Endothelial cell (in vitro differentiated cells): Measurements from ENCODE around the gene POC1A. TPM values are rescaled to one million over a fixed set of nuclear protein-coding genes. Genes with fewer than 3 reads are reported as not detected.

Experiments used
- DNase-seq: peaks from one replicate; pipeline ENCODE4 v3.0.0; 2021; ENCODE audit warnings: low spot score
- H3K27ac Mint-ChIP-seq: one replicate; pipeline ENCODE4 v1.8.0; 2021; ENCODE audit warnings: mixed read lengths, inconsistent platforms; ENCODE audit not compliant: unreplicated experiment
- H3K27me3 Mint-ChIP-seq: one replicate; pipeline ENCODE4 v1.8.0; 2021; ENCODE audit warnings: mild to moderate bottlenecking, moderate library complexity, mixed read lengths, inconsistent platforms; ENCODE audit not compliant: unreplicated experiment
- H3K36me3 Mint-ChIP-seq: one replicate; pipeline ENCODE4 v1.8.0; 2021; ENCODE audit warnings: mild to moderate bottlenecking, low read depth, mixed read lengths, inconsistent platforms; ENCODE audit not compliant: unreplicated experiment
- H3K4me1 Mint-ChIP-seq: one replicate; pipeline ENCODE4 v1.8.0; 2021; ENCODE audit warnings: mild to moderate bottlenecking, mixed read lengths, inconsistent platforms; ENCODE audit not compliant: unreplicated experiment
- H3K4me3 Mint-ChIP-seq: one replicate; pipeline ENCODE4 v1.8.0; 2021; ENCODE audit warnings: mild to moderate bottlenecking, mixed read lengths, inconsistent platforms; ENCODE audit not compliant: unreplicated experiment
- H3K9me3 Mint-ChIP-seq: one replicate; pipeline ENCODE4 v1.8.0; 2021; ENCODE audit warnings: mixed read lengths, inconsistent platforms; ENCODE audit not compliant: unreplicated experiment
- CTCF ChIP-seq: fragments of 200-600 bp; sonication (generic); IDR thresholded peaks from one replicate; pipeline ENCODE4 v1.5.0; 2021; ENCODE audit warnings: antibody characterized with exemption; ENCODE audit not compliant: unreplicated experiment
- total RNA-seq: library from RNA; stranded (reverse); fragmentation: NEBNext Ultra II Directional; extraction: Animal tissue kit (Norgen Biotek cat#: 25700); gene quantifications from one replicate; pipeline ENCODE4 v1.2.1, GENCODE V29; 2021; ENCODE audit not compliant: unreplicated experiment

POC1A gene
- total RNA-seq, 1 donor from 2014 or later, result 7.5 TPM

- no peak overlapping the region for H3K27ac Mint-ChIP-seq
- no peak overlapping the region for H3K4me3 Mint-ChIP-seq
- H3K27me3 Mint-ChIP-seq, result no peaks in the 10 kb centered on the region
- no peak for DNase-seq
- no peaks in the 10 kb centered on the region for H3K9me3 Mint-ChIP-seq
- TF ChIP-seq CTCF, result no peak
- no peaks in the 10 kb centered on the region for H3K4me1 Mint-ChIP-seq
- H3K36me3 Mint-ChIP-seq, result peaks cover 3% of the 10 kb centered on the region
Measured at GRCh38 chr3:52190294-52191074, 36.3 kb upstream of the POC1A start.

DNA sequence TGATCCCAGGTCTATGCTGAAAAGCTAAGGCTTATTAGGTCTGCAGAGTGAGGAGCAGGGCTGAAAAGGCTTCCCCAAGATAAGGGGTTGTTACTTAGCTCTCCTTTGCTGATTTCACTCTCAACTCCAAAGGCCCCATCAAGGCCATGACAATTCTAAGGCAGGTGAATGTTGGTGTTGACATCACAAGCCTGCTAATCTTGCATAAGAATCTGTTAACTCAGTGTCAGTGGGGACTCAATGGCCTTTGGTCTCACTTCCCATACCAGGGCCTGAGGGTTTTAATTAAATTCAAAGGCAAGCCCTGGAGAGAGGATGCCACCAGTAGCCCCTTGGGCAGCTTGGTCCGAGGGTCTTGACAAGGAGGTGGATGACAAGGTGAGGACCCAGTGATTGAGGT lies 34.3 kb upstream of the POC1A start:
- Mint-ChIP-seq H3K27ac (no peak overlapping the region), H3K4me1 (no peaks in the 10 kb centered on the region), H3K36me3 (peaks cover 4% of the 10 kb centered on the region), H3K9me3 (no peaks in the 10 kb centered on the region), H3K4me3 (no peak overlapping the region), H3K27me3 (peaks cover 2% of the 10 kb centered on the region)
- no peak for DNase-seq
- no peak for TF ChIP-seq CTCF

- Mint-ChIP-seq H3K36me3 (peaks cover 4% of the 10 kb centered on the region), H3K27me3 (peaks cover 2% of the 10 kb centered on the region), H3K4me3 (no peak overlapping the region), H3K4me1 (no peaks in the 10 kb centered on the region), H3K9me3 (no peaks in the 10 kb centered on the region), H3K27ac (no peak overlapping the region)
- no peak for DNase-seq
- TF ChIP-seq CTCF, result no peak
Measured at GRCh38 chr3:52186729-52187128, 32.5 kb upstream of the POC1A start.

DNA sequence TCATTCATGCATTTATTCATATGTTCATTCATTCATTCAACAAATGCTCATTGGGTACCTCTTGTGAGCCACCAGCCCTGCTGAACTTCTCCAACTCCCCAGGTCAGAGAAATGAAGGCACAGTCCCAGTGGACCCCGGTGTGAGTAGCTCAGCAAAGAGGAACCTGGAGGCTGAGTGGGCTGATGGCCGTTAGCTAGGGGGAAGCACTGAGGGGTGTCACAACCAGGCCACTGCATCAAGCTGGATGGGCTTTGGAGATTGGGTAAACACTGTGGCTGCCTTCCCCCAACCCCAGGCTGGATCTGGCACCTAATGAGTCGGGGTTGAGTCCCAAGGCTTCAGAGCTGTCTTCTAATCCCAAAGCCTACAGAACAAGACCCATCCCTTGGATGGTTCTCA lies 31.6 kb upstream of the POC1A start:
- no peaks in the 10 kb centered on the region for H3K9me3 Mint-ChIP-seq
- H3K36me3 Mint-ChIP-seq, result peaks cover 4% of the 10 kb centered on the region
- no peaks in the 10 kb centered on the region for H3K4me1 Mint-ChIP-seq
- no peak overlapping the region for H3K27ac Mint-ChIP-seq
- H3K27me3 Mint-ChIP-seq, result peaks cover 2% of the 10 kb centered on the region
- TF ChIP-seq CTCF, result no peak
- no peak for DNase-seq
- no peak overlapping the region for H3K4me3 Mint-ChIP-seq

DNA sequence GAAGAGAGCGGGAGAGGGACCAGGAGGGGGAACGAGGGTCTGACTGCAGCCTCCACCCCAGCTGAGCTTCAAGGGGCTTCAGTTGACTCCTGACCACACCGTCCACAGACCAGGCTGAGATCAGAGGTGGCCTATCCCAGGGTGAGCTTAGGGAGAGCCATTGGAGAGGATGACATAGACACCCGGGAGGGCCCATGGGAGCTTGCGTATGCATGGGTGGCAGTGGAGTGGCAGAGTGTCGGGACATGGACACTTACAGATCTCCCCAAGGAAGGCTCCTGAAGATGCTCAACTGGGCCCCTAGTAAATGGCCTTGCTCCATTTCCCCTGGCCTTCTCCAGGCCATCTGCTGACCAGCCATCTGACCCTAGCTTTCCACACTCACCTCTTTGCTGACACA lies 31.1 kb upstream of the POC1A start:
- Mint-ChIP-seq H3K9me3 (no peaks in the 10 kb centered on the region), H3K27me3 (peaks cover 2% of the 10 kb centered on the region), H3K4me1 (no peaks in the 10 kb centered on the region), H3K4me3 (no peak overlapping the region), H3K36me3 (peaks cover 4% of the 10 kb centered on the region), H3K27ac (no peak overlapping the region)
- no peak for TF ChIP-seq CTCF
- no peak for DNase-seq
